IPS-18c (cell line): ENCODE measurements around the gene SHC2.
"Not testable (repeated sequence)": the region's sequence is repeated elsewhere in the genome, so short reads cannot be mapped to it uniquely, and the experiment has no call there.

ENCODE experiments used
- H3K4me3 ChIP-seq: 2 replicates; pipeline ENCODE4 v1.7.0; 2013; ENCODE audit warnings: low read depth, mild to moderate bottlenecking, low read length, moderate library complexity; ENCODE audit not compliant: insufficient read depth
- H3K9me3 ChIP-seq: one replicate; pipeline ENCODE4 v1.6.1; 2013; ENCODE audit warnings: mild to moderate bottlenecking, low read length, moderate library complexity; ENCODE audit not compliant: control insufficient read depth, insufficient read depth

Gene SHC2

GRCh38 chr19:422917-423226 lies 38.0 kb downstream of the SHC2 start:
- not testable (repeated sequence) for H3K4me3 ChIP-seq

GRCh38 chr19:422213-422916 lies 38.5 kb downstream of the SHC2 start:
- Histone ChIP-seq H3K4me3 (no peak overlapping the region), H3K9me3 (peaks cover 2% of the 10 kb centered on the region)

More at GRCh38 chr19:422917-423226, 38.0 kb downstream of the SHC2 start:
- H3K9me3 ChIP-seq = not testable (repeated sequence)

- H3K9me3 ChIP-seq = peaks cover 2% of the 10 kb centered on the region
- no peak overlapping the region for H3K4me3 ChIP-seq
These were observed 40.9 kb downstream of the SHC2 start for GRCh38 chr19:419721-420515.

- H3K4me3 ChIP-seq = no peak overlapping the region
- H3K9me3 ChIP-seq = peaks cover 2% of the 10 kb centered on the region
These were observed 41.8 kb downstream of the SHC2 start for GRCh38 chr19:418761-419671.

DNA sequence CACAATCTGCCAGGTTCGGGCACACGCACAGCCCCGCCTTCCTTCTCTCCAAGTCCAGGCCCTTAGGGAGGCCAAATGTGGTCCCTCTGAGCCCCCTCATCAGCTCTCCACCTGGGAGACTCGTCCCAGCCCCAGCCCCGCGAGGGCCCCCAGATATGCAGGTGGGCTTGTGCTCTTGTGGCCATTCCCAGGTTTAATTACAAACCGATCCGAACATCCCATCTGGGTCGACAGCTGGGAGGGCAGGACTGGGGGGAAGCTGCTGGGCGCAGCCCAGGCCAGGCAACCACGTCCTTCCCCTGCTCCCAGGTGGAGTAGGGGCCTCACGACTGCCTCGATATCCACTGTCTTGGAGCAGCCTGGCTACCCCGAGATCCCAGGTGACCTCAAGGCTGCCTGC lies 44.4 kb downstream of the SHC2 start:
- H3K9me3 ChIP-seq = no peaks in the 10 kb centered on the region
- H3K4me3 ChIP-seq = no peak overlapping the region

DNA sequence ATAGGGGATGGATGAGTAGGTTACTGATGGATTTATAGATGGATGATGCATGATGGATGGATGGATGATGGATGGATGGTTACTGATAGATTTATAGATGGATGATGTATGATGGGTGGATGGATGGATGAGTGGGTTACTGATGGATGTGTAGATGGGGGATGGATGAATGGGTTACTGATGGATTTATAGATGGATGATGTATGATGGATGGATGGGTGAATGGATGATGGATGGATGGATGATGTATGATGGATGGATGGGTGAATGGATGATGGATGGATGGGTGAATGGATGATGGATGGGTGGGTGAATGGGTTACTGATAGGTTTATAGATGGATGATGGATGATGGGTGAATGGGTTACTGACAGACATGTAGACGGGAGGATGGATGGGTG lies 45.5 kb downstream of the SHC2 start:
- no peak overlapping the region for H3K4me3 ChIP-seq
- H3K9me3 ChIP-seq = peaks cover 2% of the 10 kb centered on the region

- H3K9me3 ChIP-seq = peaks cover 4% of the 10 kb centered on the region
These were observed 46.9 kb downstream of the SHC2 start for GRCh38 chr19:413756-414420.

GRCh38 chr19:412356-413355 lies 48.2 kb downstream of the SHC2 start:
- peaks cover 4% of the 10 kb centered on the region for H3K9me3 ChIP-seq
- no peak overlapping the region for H3K4me3 ChIP-seq

More at GRCh38 chr19:413756-414420, 46.9 kb downstream of the SHC2 start:
- H3K4me3 ChIP-seq = no peak overlapping the region

GRCh38 chr19:411723-412355 lies 49.0 kb downstream of the SHC2 start:
- no peak overlapping the region for H3K4me3 ChIP-seq
- H3K9me3 ChIP-seq = peaks cover 4% of the 10 kb centered on the region

DNA sequence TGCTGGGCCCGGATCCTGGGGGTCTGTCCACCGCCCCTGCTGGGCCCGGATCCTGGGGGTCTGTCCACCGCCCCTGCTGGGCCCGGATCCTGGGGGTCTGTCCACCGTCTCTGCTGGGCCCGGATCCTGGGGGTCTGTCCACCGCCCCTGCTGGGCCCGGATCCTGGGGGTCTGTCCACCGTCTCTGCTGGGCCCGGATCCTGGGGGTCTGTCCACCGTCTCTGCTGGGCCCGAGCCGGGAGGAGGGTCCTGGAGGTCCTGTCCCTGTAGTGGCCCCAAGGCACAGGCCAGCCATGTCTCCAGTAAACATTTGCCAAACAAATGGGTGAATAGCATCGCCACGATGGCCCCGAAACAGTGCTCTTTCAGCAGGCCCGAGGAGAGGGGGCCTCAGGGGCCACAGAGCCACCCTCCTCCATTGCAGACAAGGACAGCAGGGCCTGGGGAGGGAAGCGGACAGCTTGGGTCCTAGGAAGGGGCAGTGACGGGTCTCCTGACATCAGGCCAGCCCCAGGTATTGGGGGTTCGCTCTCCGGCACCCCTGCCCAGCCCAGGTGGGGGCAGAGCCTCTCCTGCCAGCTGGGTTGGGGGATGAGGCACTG lies 49.6 kb downstream of the SHC2 start:
- not testable (repeated sequence) for H3K4me3 ChIP-seq, H3K9me3 ChIP-seq

DNA sequence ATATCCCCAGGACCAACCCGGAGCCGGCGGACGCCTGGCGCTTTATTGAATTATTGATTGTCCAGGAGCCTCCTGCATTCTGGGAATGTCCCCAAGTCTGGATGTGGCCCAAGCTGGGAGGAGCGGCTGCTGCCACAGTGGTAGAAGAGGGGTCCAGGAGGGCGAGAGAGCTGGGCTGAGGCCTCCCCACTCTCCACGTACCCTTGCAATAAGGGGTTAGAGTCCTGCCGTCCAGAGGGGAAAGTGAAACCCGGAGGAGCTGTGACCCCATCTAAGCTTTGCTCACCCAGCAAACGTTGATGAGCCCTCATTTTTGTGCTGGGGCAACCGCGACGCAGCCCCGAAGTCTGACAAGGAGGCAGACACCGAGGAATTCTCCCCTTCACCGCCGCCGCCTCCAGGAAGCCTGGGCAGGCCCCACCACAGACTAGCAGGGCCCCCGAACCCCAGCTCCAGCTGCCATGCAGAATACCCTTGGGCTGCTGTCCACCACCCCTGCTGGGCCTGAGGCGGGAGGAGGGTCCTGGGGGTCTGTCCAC lies 50.5 kb downstream of the SHC2 start:
- Histone ChIP-seq H3K9me3 (peaks cover 4% of the 10 kb centered on the region), H3K4me3 (no peak overlapping the region)

GRCh38 chr19:409516-410242 lies 51.2 kb downstream of the SHC2 start:
- peak overlapping the region; percentile 43 for H3K4me3 ChIP-seq

GRCh38 chr19:408902-409515 lies 51.8 kb downstream of the SHC2 start, which contains the start of gene C2CD4C:
C2CD4C (minus strand) TSS chr19:409147; CDS start chr19:408361, 786 bp downstream.
- H3K4me3 ChIP-seq = peak within 1 kb of the TSS; percentile 43
- peaks cover 4% of the 10 kb centered on the region for H3K9me3 ChIP-seq

More at GRCh38 chr19:409516-410242, 51.2 kb downstream of the SHC2 start:
- peaks cover 4% of the 10 kb centered on the region for H3K9me3 ChIP-seq

GRCh38 chr19:408441-408901 lies 52.4 kb downstream of the SHC2 start:
- peaks cover 4% of the 10 kb centered on the region for H3K9me3 ChIP-seq
- H3K4me3 ChIP-seq = peak overlapping the region; percentile 43
